H1 (cell line): ENCODE measurements around the gene SRRM3. TPM values are rescaled to one million over a fixed set of nuclear protein-coding genes. Genes with fewer than 3 reads are reported as not detected.
A peak's percentile ranks its signal among the peaks of the same experiment; 100 is the strongest.

ENCODE experiments used
- CTCF ChIA-PET: fragments of 300-600 bp; sonication (Branson Sonifier 250); formaldehyde crosslinking; loops from one replicate; lab custom pipeline; 2021; ENCODE audit not compliant: partially characterized antibody; lab: Charles Lee
- POLR2A ChIA-PET: fragments of 300-600 bp; sonication (Branson Sonifier 250); formaldehyde crosslinking; loops from one replicate; lab custom pipeline; 2021; ENCODE audit warnings: inconsistent platforms; ENCODE audit not compliant: partially characterized antibody; lab: Charles Lee
- DNase-seq, 2 experiments: peaks; one replicate each; pipeline versions ENCODE4 v3.0.0 to v3.0.0-alpha.2; 2010 to 2022; ENCODE audit warnings: low spot score in 2 of 2, low read depth in 1 of 2, mixed read lengths in 1 of 2
- FAIRE-seq: peaks from 2 replicates; lab custom pipeline; 2011; peaks lifted over from hg19 to GRCh38; lab: Jason Lieb, UNC
- H2AFZ ChIP-seq: 2 replicates; pipeline ENCODE4 v1.8.1; 2012; ENCODE audit warnings: low read length, inconsistent platforms
- H2AK5ac ChIP-seq: 2 replicates; pipeline ENCODE4 v1.6.1; 2013; ENCODE audit warnings: low read depth, low read length
- H2BK120ac ChIP-seq: replicated peaks from 2 replicates; pipeline ENCODE3; 2013; ENCODE audit warnings: low read depth, low read length, inconsistent platforms
- H2BK12ac ChIP-seq: 2 replicates; pipeline ENCODE4 v1.6.1; 2013; ENCODE audit warnings: low read depth, low read length
- H2BK15ac ChIP-seq: 2 replicates; pipeline ENCODE4 v1.6.1; 2013; ENCODE audit warnings: low read length
- H2BK20ac ChIP-seq: 2 replicates; pipeline ENCODE4 v1.6.1; 2013; ENCODE audit warnings: low read length
- H2BK5ac ChIP-seq: 2 replicates; pipeline ENCODE4 v1.6.1; 2013; ENCODE audit warnings: low read depth, low read length
- H3K14ac ChIP-seq: 2 replicates; pipeline ENCODE4 v1.6.1; 2013; ENCODE audit warnings: inconsistent platforms; ENCODE audit not compliant: insufficient read length
- H3K18ac ChIP-seq: 2 replicates; pipeline ENCODE4 v1.6.1; 2013; ENCODE audit warnings: low read length; ENCODE audit errors: extremely low read depth
- H3K23ac ChIP-seq: 2 replicates; pipeline ENCODE4 v1.6.1; 2013; ENCODE audit warnings: inconsistent platforms; ENCODE audit not compliant: insufficient read length
- H3K23me2 ChIP-seq: 2 replicates; pipeline ENCODE4 v1.6.1; 2013; ENCODE audit warnings: low read depth, low read length
- H3K27ac ChIP-seq: 2 replicates; pipeline ENCODE4 v1.6.1; 2011; ENCODE audit warnings: low read depth, low read length, inconsistent platforms
- H3K27me3 ChIP-seq, 4 experiments: replicated peaks in 1 of 4; 1 replicate in 1 of 4; 2 replicates in 3 of 4; pipeline versions ENCODE4 v1.6.1 to v1.8.1; 2011 to 2013; ENCODE audit warnings: low read length in 3 of 4, mild to moderate bottlenecking in 3 of 4, inconsistent platforms in 2 of 4, mixed read lengths in 2 of 4, moderate library complexity in 1 of 4; ENCODE audit not compliant: control insufficient read depth in 3 of 4, insufficient read depth in 3 of 4; ENCODE audit errors: extremely low read depth in 1 of 4
- H3K36me3 ChIP-seq, 4 experiments: 2 replicates each; pipeline versions ENCODE4 v1.6.1 to v1.8.1; 2011 to 2013; ENCODE audit warnings: mild to moderate bottlenecking in 4 of 4, low read length in 3 of 4, moderate library complexity in 2 of 4, control low read depth in 1 of 4, inconsistent platforms in 1 of 4; ENCODE audit not compliant: insufficient read depth in 4 of 4, control insufficient read depth in 2 of 4
- H3K4ac ChIP-seq: replicated peaks from 2 replicates; pipeline ENCODE3; 2013; ENCODE audit warnings: low read length, low read depth, mixed read lengths, inconsistent platforms; ENCODE audit not compliant: insufficient read length
- H3K4me1 ChIP-seq, 4 experiments: replicated peaks in 1 of 4; 1 replicate in 1 of 4; 2 replicates in 3 of 4; pipeline versions ENCODE4 v1.6.1 to v1.8.1; 2011 to 2013; ENCODE audit warnings: low read length in 3 of 4, inconsistent platforms in 2 of 4, mixed read lengths in 1 of 4; ENCODE audit not compliant: insufficient read depth in 4 of 4, control insufficient read depth in 3 of 4
- H3K4me2 ChIP-seq, 2 experiments: 2 replicates each; pipeline versions ENCODE4 v1.6.1 to v1.8.1; 2011 to 2013; ENCODE audit warnings: low read depth in 2 of 2, low read length in 2 of 2, control low read depth in 1 of 2, inconsistent platforms in 1 of 2, mild to moderate bottlenecking in 1 of 2; ENCODE audit not compliant: insufficient read depth in 1 of 2
- H3K4me3 ChIP-seq, 4 experiments: fragments of 200-600, 300-600 bp in 1 of 4; sonication (generic), shearing (Covaris generic), sonication (Bioruptor Twin) in 1 of 4; 2 replicates each; pipeline versions ENCODE4 v1.5.1 to v1.8.1; 2011 to 2016; ENCODE audit warnings: low read length in 4 of 4, low read depth in 3 of 4, control low read depth in 2 of 4, inconsistent platforms in 2 of 4, mild to moderate bottlenecking in 2 of 4, mixed read lengths in 1 of 4, moderate library complexity in 1 of 4; ENCODE audit not compliant: insufficient read depth in 2 of 4; ENCODE audit errors: extremely low read depth in 1 of 4
- H3K56ac ChIP-seq: replicated peaks from 2 replicates; pipeline ENCODE3; 2013; ENCODE audit warnings: low read depth, mild to moderate bottlenecking, mixed read lengths, low read length, inconsistent platforms; ENCODE audit not compliant: insufficient read length
- H3K79me1 ChIP-seq: 2 replicates; pipeline ENCODE4 v1.6.1; 2013; ENCODE audit warnings: low read depth, low read length, control low read depth
- H3K79me2 ChIP-seq, 2 experiments: 2 replicates each; pipeline versions ENCODE4 v1.6.1 to v1.8.1; 2012 to 2013; ENCODE audit warnings: low read length in 2 of 2, mild to moderate bottlenecking in 2 of 2, inconsistent platforms in 1 of 2; ENCODE audit not compliant: insufficient read depth in 2 of 2, control insufficient read depth in 1 of 2
- H3K9ac ChIP-seq, 4 experiments: replicated peaks in 1 of 4; 1 replicate in 1 of 4; 2 replicates in 3 of 4; pipeline versions ENCODE4 v1.6.1 to v1.8.1; 2011 to 2013; ENCODE audit warnings: low read depth in 3 of 4, low read length in 3 of 4, control low read depth in 2 of 4, mild to moderate bottlenecking in 2 of 4, moderate library complexity in 2 of 4, inconsistent platforms in 1 of 4; ENCODE audit errors: extremely low read depth in 1 of 4
- H3K9me3 ChIP-seq, 2 experiments: 2 replicates each; pipeline versions ENCODE4 v1.6.1 to v1.8.1; 2012 to 2013; ENCODE audit warnings: mild to moderate bottlenecking in 2 of 2, moderate library complexity in 2 of 2, control low read depth in 1 of 2, inconsistent platforms in 1 of 2, low read depth in 1 of 2, low read length in 1 of 2, mixed read lengths in 1 of 2; ENCODE audit not compliant: insufficient read depth in 2 of 2
- H4K20me1 ChIP-seq, 2 experiments: replicated peaks in 1 of 2; 2 replicates each; pipeline versions ENCODE3 to v1.8.1; 2011 to 2013; ENCODE audit warnings: inconsistent platforms in 2 of 2, low read length in 2 of 2, mild to moderate bottlenecking in 1 of 2; ENCODE audit not compliant: insufficient read depth in 2 of 2, control insufficient read depth in 1 of 2
- H4K5ac ChIP-seq: 2 replicates; pipeline ENCODE4 v1.6.1; 2013; ENCODE audit warnings: low read length, low read depth, mixed read lengths, inconsistent platforms; ENCODE audit not compliant: insufficient read length
- H4K8ac ChIP-seq: 2 replicates; pipeline ENCODE4 v1.8.0; 2013; ENCODE audit warnings: mild to moderate bottlenecking, moderate library complexity, low read length, inconsistent platforms; ENCODE audit not compliant: insufficient read depth; ENCODE audit errors: extremely low read depth
- H4K91ac ChIP-seq: replicated peaks from 2 replicates; pipeline ENCODE3; 2013; ENCODE audit warnings: low read length, mixed read lengths, inconsistent platforms; ENCODE audit not compliant: insufficient read length
- CHD1 ChIP-seq: IDR thresholded peaks from 2 replicates; pipeline ENCODE4 v1.6.1; 2012; ENCODE audit warnings: low read depth, low read length, improper control_type of control experiment
- JUND ChIP-seq: IDR thresholded peaks from 2 replicates; pipeline ENCODE4 v1.6.1; 2011; ENCODE audit warnings: mild to moderate bottlenecking, improper control_type of control experiment, low read length
- POLR2AphosphoS5 ChIP-seq: IDR thresholded peaks from 2 replicates; pipeline ENCODE4 v1.6.1; 2011; ENCODE audit warnings: low read depth, low read length
- WGBS, 2 experiments: shearing (Covaris generic) in 1 of 2; methylation state at CpG; one replicate each; pipeline versions ENCODE4 v1.1.6 to v1.1.7; 2013 to 2015; ENCODE audit warnings: low lambda C conversion rate in 2 of 2, mixed read lengths in 2 of 2, inconsistent platforms in 1 of 2, low coverage in 1 of 2, missing lambda C conversion rate in 1 of 2; ENCODE audit not compliant: insufficient replicate concordance in 2 of 2, insufficient coverage in 1 of 2, insufficient read length in 1 of 2; ENCODE audit errors: extremely low coverage in 1 of 2, missing lambda C conversion rate in 1 of 2; 5-methylcytosine and 5-hydroxymethylcytosine counted together
- polyA plus RNA-seq, 7 experiments: library from polyadenylated mRNA; depleted of rRNA in 3 of 7; stranded (reverse) in 5 of 7; unstranded in 2 of 7; fragments of >200 nt in 5 of 7; fragments of 200-250 nt in 2 of 7; gene quantifications; 1 replicate in 5 of 7; 2 replicates in 1 of 7; 4 replicates in 1 of 7; pipeline versions ENCODE4 v1.2.1 to v1.2.3, GENCODE V29; 2011 to 2013; ENCODE audit warnings: missing spikeins in 2 of 7, mixed read lengths in 2 of 7
- total RNA-seq: library from RNA; stranded (reverse); fragmentation: NEBNext Ultra II Directional; extraction: Animal tissue kit (Norgen Biotek cat#: 25700); gene quantifications from 2 replicates; pipeline ENCODE4 v1.2.1, GENCODE V29; 2021
- TF ChIP-seq, protein P1 (sequence below): IDR thresholded peaks from 2 replicates; pipeline ENCODE4 v1.6.1; 2012; ENCODE audit warnings: low read length, inconsistent platforms

Gene SRRM3
- total and polyA plus RNA-seq, 2 of the 8 experiments (the other 6 are each of a cell fraction or from before 2014, with no cell fraction given), result 10.4 to 17.4 TPM

DNA sequence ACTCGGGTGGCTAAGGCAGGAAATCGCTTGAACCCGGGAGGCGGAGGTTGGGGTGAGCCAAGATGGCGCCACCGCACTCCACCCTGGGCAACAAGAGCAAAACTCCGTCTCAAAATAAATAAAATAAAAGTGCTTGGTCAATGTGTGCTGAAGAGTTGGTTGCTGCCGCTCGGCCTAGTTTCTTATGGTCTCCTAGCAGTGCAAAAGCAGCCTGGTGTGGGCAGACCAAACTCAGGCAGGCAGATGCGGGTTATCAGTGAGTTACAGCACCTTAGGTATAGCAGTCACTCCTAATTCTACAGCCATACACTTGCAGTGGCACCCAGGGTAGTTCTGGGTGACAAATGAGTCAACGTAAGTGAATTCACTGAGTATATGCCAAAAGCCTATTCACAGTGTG, 123.4 kb downstream of the SRRM3 start:
- Histone ChIP-seq H3K14ac (no peak overlapping the region), H2BK5ac (no peak overlapping the region)
- no peak for DNase-seq

More for the DNA sequence above, 123.4 kb downstream of the SRRM3 start:
- Histone ChIP-seq H2BK15ac (no peak overlapping the region), H3K23me2 (no peaks in the 10 kb centered on the region), H3K79me1 (no peaks in the 10 kb centered on the region; the same call in 1 of the 2 replicates), H3K23ac (no peak overlapping the region), H3K27ac (no peak overlapping the region), H3K9ac (no peak overlapping the region), H3K4me2 (no peak overlapping the region), H2AK5ac (no peak overlapping the region), H4K5ac (no peak overlapping the region), H3K18ac (no peak overlapping the region), H3K79me2 (peaks cover 0 to 42% of the 10 kb centered on the region in 2 experiments; a peak in 3 of 4 replicates), H2AFZ (no peak overlapping the region), H4K20me1 (peaks cover 19 to 27% of the 10 kb centered on the region in 2 experiments), H2BK12ac (no peak overlapping the region), H3K56ac (no peak overlapping the region), H3K4ac (no peak overlapping the region), H4K91ac (no peak overlapping the region), H3K27me3 (no peaks in the 10 kb centered on the region), H3K4me3 (no peak overlapping the region), H3K9me3 (no peaks in the 10 kb centered on the region), H3K36me3 (peaks cover 22 to 52% (median 41%) of the 10 kb centered on the region in 4 experiments), H2BK120ac (no peak overlapping the region), H4K8ac (no peak overlapping the region), H3K4me1 (no peaks in the 10 kb centered on the region; a peak in 1 of 7 replicates), H2BK20ac (no peak overlapping the region)
- WGBS, 2 experiments, result 96% methylated on average over 11 of the region's 11 CpGs; no CpG with 5 or more reads in 1 of the 2 experiments
- FAIRE-seq, result no peak
- TF ChIP-seq JUND (no peak), CHD1 (no peak), POLR2AphosphoS5 (peak; percentile 55; the same call in 1 of the 2 replicates)
- TF ChIP-seq, protein P1, sequence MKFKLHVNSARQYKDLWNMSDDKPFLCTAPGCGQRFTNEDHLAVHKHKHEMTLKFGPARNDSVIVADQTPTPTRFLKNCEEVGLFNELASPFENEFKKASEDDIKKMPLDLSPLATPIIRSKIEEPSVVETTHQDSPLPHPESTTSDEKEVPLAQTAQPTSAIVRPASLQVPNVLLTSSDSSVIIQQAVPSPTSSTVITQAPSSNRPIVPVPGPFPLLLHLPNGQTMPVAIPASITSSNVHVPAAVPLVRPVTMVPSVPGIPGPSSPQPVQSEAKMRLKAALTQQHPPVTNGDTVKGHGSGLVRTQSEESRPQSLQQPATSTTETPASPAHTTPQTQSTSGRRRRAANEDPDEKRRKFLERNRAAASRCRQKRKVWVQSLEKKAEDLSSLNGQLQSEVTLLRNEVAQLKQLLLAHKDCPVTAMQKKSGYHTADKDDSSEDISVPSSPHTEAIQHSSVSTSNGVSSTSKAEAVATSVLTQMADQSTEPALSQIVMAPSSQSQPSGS, result no peak
- ChIA-PET CTCF (interaction anchor here (1.2 kb wide), 1 partner anchor 253 kb away, joined by 3 read pairs; no protein-coding TSS in a partner anchor), POLR2A (interaction anchor here (1.1 to 5.3 kb wide), 6 partner anchors 10 to 34 kb away, joined by 3 to 33 read pairs (median 13); no protein-coding TSS in a partner anchor)
